Esophagus muscularis mucosa (tissue), 4 donors: ENCODE results near the gene PTER.

Source experiments
- CTCF ChIP-seq, 3 experiments: fragments of 200-600 bp in 2 of 3; fragments of 450-650 bp in 1 of 3; sonication (generic) in 2 of 3; IDR thresholded peaks; one replicate each; pipeline ENCODE4 v1.5.1; 2017 to 2019; ENCODE audit warnings: antibody characterized with exemption in 3 of 3, mild to moderate bottlenecking in 2 of 3, moderate library complexity in 1 of 3
- EP300 ChIP-seq: sonication (generic); formaldehyde crosslinking; IDR thresholded peaks from one replicate; pipeline ENCODE4 v1.6.1; 2017; ENCODE audit warnings: antibody characterized with exemption
- POLR2A ChIP-seq: fragments of 450-650 bp; IDR thresholded peaks from one replicate; pipeline ENCODE4 v1.6.1; 2017; ENCODE audit warnings: antibody characterized with exemption, moderate library complexity, mild to moderate bottlenecking, low read depth
- POLR2AphosphoS5 ChIP-seq, 2 donors: sonication (generic); formaldehyde crosslinking; IDR thresholded peaks; one replicate each; pipeline ENCODE4 v1.6.1; 2017; ENCODE audit warnings: antibody characterized with exemption in 2 of 2

- TF ChIP-seq CTCF (IDR thresholded peaks at IDR 0.05) (no peak), POLR2A (no peak), POLR2AphosphoS5 (IDR thresholded peaks at IDR 0.05) (no peak), EP300 (no peak)
Observed at GRCh38 chr10:16544099-16544498, 107.3 kb downstream of the PTER start.
